HUES48 (cell line): Measurements from ENCODE around the gene STAT2.
A peak's percentile ranks its signal among the peaks of the same experiment; 100 is the strongest.

Experiments used
- H3K27ac ChIP-seq: one replicate; pipeline ENCODE4 v1.7.0; 2013; ENCODE audit warnings: low read depth, low read length, inconsistent platforms
- H3K27me3 ChIP-seq: 2 replicates; pipeline ENCODE4 v1.6.1; 2013; ENCODE audit warnings: mild to moderate bottlenecking, low read length; ENCODE audit not compliant: control insufficient read depth, insufficient read depth
- H3K36me3 ChIP-seq: 2 replicates; pipeline ENCODE4 v1.6.1; 2013; ENCODE audit warnings: low read length; ENCODE audit not compliant: control insufficient read depth, insufficient read depth
- H3K4me1 ChIP-seq: 2 replicates; pipeline ENCODE4 v1.6.1; 2013; ENCODE audit warnings: mild to moderate bottlenecking, low read length; ENCODE audit not compliant: control insufficient read depth, insufficient read depth
- H3K4me3 ChIP-seq: 2 replicates; pipeline ENCODE4 v1.5.1; 2013; ENCODE audit warnings: mild to moderate bottlenecking, low read depth, low read length
- H3K9ac ChIP-seq: 2 replicates; pipeline ENCODE4 v1.6.1; 2013; ENCODE audit warnings: mild to moderate bottlenecking, low read depth, low read length, moderate library complexity
- H3K9me3 ChIP-seq: 2 replicates; pipeline ENCODE4 v1.6.1; 2013; ENCODE audit warnings: low read length; ENCODE audit not compliant: control insufficient read depth, insufficient read depth

The STAT2 gene

DNA sequence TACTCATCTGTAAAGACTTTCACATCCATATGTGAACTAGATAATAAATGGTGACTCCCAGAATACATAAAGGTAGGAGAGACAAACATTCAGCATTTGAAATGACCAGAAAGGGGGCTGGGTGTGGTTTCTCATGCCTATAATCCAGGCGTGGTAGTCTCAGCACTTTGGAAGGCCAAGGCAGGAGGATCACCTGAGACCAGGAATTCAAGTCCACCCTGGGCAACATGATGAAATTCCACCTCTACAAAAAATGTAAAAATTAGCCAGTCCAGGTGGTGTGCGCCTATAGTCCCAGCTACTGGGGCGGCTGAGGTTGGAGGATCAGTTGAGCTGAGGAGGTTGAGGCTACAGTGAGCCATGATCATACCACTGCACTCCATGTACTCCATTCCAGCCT, 55.6 kb downstream of the STAT2 start:
- Histone ChIP-seq H3K36me3 (peaks cover 50% of the 10 kb centered on the region), H3K27ac (no peak overlapping the region), H3K4me1 (peaks cover 9% of the 10 kb centered on the region), H3K27me3 (no peaks in the 10 kb centered on the region), H3K9me3 (no peaks in the 10 kb centered on the region), H3K9ac (no peak overlapping the region), H3K4me3 (no peak overlapping the region)

DNA sequence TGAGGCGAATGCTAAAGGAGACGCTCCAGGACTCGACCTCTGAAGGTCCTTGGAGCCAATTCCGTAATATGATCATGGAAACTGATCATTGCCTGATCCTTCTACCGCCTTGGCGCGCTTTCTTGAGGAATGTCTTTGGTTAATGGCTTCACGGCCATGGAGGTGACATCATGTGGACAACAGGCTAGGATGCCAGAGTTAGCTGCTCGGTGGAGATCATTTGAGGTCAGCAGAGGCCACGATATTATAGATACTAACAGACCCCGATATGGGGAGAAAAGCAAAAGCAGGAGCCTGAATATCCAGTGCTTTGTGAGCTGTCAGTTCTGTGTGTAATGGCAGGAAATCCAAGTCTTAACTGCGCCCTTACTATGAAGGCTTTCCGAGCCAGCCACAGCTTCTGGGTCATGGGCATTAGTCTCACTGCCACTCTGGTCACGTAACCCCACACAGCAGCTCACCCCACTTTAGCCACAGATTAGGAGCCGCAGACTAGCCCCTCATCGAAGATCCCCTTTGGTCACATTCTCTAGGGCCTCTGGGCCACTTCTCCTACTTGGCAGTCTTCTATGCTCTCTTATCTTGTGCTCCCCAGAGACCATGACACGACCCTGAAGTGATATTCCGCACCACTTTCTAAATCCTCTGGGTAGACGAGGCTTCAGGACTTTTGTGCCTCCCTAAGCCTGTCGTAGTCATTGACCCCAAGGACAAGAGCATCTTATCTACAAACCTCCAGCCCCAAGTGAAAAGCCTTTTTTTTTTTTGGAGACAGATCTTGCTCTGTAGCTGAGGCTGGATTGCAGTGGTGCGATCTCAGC, 59.1 kb downstream of the STAT2 start:
- H3K9ac ChIP-seq, result peak overlapping the region; percentile 62
- peak overlapping the region; percentile 98 for H3K4me3 ChIP-seq
- peaks cover 12% of the 10 kb centered on the region for H3K4me1 ChIP-seq
- no peaks in the 10 kb centered on the region for H3K27me3 ChIP-seq
- H3K36me3 ChIP-seq, result peaks cover 45% of the 10 kb centered on the region
- no peaks in the 10 kb centered on the region for H3K9me3 ChIP-seq
- peak overlapping the region; percentile 88 for H3K27ac ChIP-seq

DNA sequence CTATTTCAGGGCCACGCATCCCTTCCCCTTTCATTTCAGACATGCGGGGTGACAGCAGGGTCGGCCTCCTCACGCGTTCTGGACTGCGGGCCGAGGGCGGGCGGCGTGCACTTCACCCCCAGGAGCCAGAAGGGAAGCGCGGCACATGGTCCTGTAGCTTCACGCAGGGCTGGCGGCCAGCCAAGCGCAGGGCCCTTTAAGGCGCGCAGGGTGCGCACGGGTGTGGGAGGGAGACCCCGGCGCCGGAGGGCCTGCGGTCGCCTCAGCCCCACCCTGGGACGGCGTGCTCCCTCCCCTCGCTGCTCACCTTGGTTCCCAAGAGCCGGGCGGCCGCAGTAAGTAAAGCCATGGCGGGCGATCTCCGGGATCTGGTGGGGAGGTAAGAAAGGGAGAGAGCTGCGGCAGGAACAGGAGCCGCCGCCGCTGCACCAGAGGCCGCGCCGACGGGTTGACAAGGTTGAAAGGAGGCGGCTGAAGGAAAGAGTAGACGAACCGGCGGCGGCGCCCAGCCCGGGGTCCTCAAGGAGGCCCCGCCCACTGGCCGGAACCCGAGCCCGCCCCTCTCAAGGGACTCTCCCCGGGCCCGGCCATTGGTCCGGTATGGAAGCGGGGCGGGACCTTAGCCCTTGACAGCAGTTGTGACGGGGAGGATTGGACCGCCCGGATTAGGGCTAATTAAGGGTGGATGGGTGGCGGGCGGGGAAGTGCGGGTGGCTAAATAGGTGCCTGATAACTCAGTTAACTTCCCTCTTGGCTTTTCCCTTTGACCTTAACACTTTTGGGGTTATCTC, 59.9 kb downstream of the STAT2 start, which contains the start of gene CS:
Gene CS (minus strand): TSS at position 478 of the 791 bp plus-strand sequence. CDS start 129 bp downstream, at position 349.
- no peaks in the 10 kb centered on the region for H3K9me3 ChIP-seq
- peaks cover 12% of the 10 kb centered on the region for H3K4me1 ChIP-seq
- peak within 1 kb of the TSS; percentile 88 for H3K27ac ChIP-seq
- peak within 1 kb of the TSS; percentile 91 for H3K9ac ChIP-seq
- peak within 1 kb of the TSS; percentile 98 for H3K4me3 ChIP-seq
- H3K36me3 ChIP-seq, result peaks cover 40% of the 10 kb centered on the region
- H3K27me3 ChIP-seq, result no peaks in the 10 kb centered on the region

DNA sequence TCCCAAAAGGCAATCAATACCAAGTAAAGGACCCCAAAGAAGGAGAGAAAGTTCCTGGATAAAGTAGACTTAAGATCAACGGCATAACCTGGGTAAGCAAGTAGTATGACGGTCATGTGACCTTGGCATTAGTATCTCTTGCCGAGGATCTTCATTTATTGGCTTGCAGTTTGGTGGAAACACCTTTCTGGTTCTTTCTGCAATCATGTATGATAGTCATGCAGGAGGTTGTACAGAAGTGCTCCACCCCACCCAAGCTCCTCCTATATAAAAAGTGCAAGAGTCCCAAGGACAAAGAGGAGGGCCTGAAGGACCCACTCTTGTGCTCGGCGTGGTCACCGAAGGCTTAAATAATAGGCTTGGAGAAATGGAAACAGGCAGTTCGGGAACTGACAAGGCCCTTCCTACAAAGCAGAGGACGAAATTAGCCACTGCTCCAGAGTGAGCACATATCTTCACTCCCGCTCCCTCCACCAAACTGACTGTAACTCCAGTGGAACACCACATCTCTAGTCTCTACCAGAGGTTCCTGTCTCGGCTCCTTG, 60.5 kb downstream of the STAT2 start:
- Histone ChIP-seq H3K36me3 (peaks cover 36% of the 10 kb centered on the region), H3K9me3 (no peaks in the 10 kb centered on the region), H3K27ac (peak overlapping the region; percentile 87), H3K4me3 (peak overlapping the region; percentile 98), H3K9ac (peak overlapping the region; percentile 91), H3K27me3 (no peaks in the 10 kb centered on the region), H3K4me1 (peaks cover 12% of the 10 kb centered on the region)

DNA sequence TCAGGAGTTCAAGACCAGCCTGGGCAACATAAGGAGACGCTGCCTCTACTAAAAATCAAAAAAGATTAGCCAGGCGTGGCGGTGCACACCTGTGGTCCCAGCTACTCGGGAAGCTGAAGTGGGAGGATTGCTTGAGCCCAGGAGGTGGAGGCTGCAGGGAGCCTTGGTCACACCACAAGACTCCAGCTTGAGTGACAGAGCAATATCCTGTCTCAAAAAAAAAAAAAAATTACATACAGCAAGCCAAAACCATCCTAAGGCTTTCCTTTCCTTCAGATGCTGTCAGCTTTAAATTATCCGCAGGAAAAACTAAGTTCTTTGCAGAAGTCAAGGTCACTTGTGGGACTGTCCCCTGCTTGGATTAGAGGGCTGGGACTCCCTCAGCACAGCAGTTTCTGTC, 61.1 kb downstream of the STAT2 start:
- Histone ChIP-seq H3K9ac (no peak overlapping the region), H3K27ac (no peak overlapping the region), H3K4me1 (peaks cover 12% of the 10 kb centered on the region), H3K36me3 (peaks cover 34% of the 10 kb centered on the region), H3K27me3 (no peaks in the 10 kb centered on the region), H3K4me3 (peak overlapping the region; percentile 98), H3K9me3 (no peaks in the 10 kb centered on the region)

DNA sequence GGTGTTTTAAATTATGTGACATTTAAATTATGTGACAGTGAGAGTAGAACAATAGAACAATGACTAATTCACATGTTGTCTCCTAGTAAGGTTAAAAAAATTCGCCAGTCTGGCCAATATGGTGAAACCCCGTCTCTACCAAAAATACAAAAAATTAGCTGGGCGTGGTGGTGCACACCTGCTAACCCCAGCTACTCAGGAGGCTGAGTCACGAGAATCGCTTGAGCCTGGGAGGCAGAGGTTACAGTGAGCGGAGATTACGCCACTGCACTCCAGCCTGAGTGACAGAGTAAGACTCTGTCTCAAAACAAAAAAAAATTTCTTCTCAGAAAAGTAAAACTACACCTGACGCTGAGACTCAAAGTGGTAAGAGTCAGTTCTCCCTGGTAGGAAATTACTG, 62.5 kb downstream of the STAT2 start:
- Histone ChIP-seq H3K36me3 (peaks cover 36% of the 10 kb centered on the region), H3K27me3 (no peaks in the 10 kb centered on the region), H3K27ac (no peak overlapping the region), H3K9ac (no peak overlapping the region), H3K4me3 (no peak overlapping the region), H3K4me1 (peaks cover 12% of the 10 kb centered on the region), H3K9me3 (no peaks in the 10 kb centered on the region)

DNA sequence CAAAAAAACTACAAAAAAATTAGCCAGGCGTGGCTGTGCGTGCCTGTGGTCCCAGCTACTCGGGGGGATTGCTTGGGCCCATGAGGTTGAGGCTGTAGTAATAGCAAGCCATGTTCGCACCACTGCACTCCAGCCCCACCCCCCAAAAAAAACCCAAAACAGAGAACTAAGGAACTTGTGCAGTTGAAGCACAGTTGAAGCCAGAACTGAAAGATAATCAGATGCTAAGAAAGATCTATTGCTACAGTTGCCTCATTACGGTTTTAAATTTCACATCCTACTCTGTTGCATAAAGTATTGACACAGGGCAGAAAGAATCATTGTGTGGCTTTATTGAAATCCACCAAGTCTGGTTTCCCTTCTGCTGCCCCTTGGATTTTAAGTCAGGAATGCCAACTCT, 63.6 kb downstream of the STAT2 start:
- peaks cover 12% of the 10 kb centered on the region for H3K4me1 ChIP-seq
- no peak overlapping the region for H3K27ac ChIP-seq
- H3K36me3 ChIP-seq, result peaks cover 35% of the 10 kb centered on the region
- H3K27me3 ChIP-seq, result no peaks in the 10 kb centered on the region
- no peak overlapping the region for H3K4me3 ChIP-seq
- H3K9me3 ChIP-seq, result no peaks in the 10 kb centered on the region
- H3K9ac ChIP-seq, result no peak overlapping the region

DNA sequence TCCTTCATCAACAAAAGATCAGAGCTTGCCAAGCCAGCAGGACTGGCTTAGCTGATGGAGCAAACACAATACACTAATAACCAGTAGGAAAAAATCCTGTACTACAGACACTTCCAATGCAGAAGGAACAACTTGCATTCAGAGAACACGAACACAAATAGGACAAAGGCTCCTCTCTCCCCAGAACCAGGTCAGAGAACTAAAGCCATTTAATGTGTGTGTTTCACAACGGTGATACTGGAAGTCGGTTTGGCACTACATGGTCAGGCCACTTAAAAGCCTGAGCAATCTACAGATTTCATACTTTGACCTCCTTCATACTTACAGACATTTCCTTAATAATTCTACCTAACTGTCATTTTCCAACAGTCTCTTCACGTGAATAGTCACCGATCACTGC, 66.1 kb downstream of the STAT2 start:
- no peak overlapping the region for H3K9ac ChIP-seq
- no peaks in the 10 kb centered on the region for H3K27me3 ChIP-seq
- H3K27ac ChIP-seq, result no peak overlapping the region
- peaks cover 47% of the 10 kb centered on the region for H3K36me3 ChIP-seq
- H3K4me3 ChIP-seq, result no peak overlapping the region
- no peaks in the 10 kb centered on the region for H3K9me3 ChIP-seq
- no peaks in the 10 kb centered on the region for H3K4me1 ChIP-seq
